HG03354 (cell line): ENCODE measurements around the gene HSPA14.
A peak's percentile ranks its signal among the peaks of the same experiment; 100 is the strongest.
"Not testable (repeated sequence)": the region's sequence is repeated elsewhere in the genome, so short reads cannot be mapped to it uniquely, and the experiment has no call there.

Experiments
- ATAC-seq: cut with Tn5 transposase; IDR thresholded peaks from one replicate; pipeline ENCODE4 v1.9.1; 2021; ENCODE audit warnings: mild to moderate bottlenecking; ENCODE audit not compliant: unreplicated experiment, poor library complexity, severe bottlenecking

HSPA14 gene

DNA sequence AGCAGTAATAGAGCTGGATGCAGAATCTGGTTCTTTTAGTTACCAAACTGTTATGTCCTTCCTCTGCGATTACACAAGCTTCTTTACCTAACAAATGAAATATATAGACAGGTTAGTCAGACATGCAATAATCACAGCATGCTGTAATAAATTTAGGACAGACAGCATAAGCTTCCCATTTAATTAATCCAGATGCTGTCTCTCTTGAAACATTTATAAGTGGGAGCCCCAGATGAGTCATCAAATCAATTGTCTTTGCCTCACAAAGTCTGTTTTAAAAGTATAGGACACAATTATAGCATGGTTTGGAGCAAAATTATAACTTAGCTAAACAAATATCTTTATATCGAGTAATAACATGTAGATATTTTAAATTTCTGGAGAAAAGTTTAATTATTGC, 1.9 kb upstream of the HSPA14 start:
- ATAC-seq = no peak

DNA sequence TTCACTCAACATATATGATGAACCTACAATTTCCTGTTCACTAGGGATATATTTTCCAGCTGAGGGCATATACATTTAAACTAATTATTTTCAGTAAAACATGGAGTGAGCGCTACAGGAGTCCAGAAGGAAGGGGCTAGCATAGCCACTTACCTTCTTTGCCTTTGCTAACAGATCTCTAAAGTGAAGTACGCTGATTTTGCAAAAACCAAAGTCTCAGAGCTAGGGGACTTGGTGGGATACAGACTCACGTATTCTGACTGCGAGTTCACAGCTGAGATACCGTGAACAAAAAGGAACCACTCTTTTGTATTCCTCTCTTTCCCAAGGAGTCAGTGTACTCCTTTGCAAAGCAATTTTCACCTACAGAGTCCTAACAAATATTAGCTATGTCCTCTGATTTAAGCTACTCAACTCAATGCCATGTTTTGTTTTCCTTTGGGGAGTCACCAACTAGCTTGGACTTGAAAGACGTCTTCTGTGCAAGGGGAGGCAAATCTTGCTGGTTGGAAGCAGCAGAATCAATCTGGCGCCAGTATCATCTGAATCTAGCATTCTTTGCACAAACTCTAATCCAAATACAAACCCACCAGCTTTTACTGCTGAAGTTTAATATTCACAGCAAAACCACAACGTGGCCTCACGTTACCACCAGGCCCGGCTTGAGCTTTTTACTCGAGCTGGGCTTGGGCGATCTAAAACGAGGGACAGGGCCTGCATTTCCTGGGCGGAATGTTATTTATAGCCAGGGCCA, 926 bp upstream of the HSPA14 start:
- no peak for ATAC-seq

DNA sequence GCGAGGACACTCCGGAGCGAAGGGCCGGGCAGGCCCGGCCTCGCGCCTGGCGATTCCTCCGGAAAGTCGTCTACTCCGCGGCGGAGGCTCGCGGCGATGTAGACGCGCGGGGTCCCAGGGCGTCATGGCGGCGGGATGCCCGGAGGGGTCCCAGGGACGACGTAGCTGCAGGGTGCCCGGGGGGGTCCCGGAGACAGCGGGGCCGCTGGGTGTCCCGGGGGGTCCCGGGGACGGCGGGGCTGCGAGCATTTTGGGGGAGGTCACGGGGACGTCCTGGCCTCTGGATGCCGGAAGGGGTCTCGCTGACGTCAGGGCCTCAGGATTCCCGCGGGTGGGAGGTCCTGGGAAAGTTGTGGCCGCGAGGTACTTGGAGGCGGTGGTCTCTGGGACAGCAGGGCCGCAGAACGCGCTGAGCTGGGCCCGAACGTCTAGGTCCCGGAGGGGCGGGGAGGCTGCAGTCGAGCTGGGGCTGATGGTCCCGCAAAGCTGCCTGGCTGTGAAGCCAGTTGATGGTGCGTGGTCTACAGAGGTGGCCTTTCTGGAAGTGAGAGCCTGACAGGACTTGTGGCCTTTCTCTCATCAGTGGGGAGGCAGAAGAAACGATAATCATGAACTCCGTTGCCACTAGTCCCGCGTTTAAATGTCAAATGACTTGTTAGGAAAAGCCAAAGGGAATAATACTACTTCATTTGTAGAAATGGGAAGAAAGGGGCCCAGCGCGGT, 637 bp downstream of the HSPA14 start:
- ATAC-seq = peak; percentile 8

DNA sequence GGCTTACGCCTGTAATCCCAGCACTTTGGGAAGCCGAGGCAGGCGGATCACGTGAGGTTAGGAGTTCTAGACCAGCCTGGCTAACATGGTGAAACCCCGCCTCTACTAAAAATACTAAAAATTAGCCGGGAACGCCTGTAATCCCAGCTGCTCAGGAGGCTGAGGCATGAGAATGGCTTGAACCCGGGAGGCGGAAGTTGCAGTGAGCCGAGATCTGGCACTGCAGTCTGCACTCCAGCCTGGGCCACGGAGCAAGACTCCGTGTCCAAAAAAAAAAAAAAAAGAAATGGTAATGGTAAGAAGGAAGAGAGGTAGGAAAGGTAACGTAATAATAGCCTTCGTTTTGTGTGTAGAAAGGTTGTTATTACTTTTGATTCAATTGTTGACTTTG, 1.2 kb downstream of the HSPA14 start:
- no peak for ATAC-seq

DNA sequence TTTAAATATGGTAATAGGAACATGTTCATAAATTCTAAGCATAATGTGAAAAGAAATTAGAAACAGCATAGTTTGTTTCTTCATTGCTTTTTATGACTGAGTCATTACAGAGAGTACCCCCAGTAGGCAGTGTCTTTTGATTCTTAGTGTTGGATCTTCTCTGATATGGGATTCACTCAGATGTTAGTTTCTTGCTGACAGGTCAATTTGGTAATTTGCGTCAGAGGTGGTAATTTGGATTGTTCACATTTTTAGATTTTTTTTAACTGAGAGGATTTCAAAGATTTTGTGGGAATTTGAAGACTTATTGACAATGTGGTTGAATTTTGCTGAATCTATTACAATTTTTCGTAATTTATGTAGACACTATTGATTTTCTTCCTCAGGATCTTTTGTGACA, 2.1 kb downstream of the HSPA14 start:
- ATAC-seq = no peak

DNA sequence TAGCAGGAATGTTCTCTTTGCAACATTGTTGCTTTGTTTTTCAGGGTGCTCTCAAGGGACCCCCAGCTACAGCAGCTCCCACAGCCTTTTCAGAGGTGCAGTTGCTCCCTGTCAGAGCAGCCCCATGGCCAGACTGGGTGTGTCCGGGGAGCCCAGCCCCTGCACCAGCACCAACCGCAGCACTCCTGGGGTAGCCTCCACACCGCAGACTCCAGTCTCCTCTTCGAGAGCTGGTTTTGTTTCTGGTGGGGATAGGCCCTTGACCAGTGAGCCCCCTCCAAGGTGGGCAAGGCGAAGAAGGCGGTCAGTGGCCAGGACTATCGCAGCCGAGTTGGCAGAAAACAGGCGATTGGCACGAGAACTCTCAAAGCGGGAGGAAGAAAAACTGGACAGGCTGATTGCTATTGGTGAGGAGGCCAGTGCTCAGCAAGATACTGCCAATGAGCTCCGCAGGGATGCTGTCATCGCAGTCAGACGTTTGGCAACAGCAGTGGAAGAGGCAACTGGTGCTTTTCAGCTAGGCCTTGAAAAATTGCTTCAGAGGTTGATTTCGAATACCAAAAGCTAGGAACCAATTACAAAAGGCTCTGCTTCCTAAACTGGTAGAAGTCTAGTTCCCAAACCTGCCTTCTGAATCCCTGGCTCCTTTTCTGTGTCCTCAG, 5.4 kb downstream of the HSPA14 start:
- no peak for ATAC-seq

DNA sequence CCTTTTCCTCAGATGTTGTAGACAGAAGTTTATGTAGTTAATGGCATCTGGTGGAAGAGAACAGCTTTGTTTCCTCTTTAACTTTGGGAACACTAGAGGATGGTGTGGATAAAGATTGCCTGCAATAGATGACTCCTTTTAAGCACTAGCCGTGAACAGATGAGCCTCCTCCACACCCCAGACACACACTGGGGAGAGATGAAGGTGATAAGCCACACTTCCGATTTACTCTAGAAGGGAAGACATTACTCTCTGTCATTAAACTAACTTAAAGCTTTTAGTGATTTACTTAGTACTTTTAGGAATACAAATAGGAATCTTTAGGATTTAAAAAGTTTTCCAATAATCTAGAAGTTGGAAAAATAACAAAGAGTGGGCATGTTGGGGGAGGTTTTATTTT, 6.8 kb downstream of the HSPA14 start:
- ATAC-seq = no peak

DNA sequence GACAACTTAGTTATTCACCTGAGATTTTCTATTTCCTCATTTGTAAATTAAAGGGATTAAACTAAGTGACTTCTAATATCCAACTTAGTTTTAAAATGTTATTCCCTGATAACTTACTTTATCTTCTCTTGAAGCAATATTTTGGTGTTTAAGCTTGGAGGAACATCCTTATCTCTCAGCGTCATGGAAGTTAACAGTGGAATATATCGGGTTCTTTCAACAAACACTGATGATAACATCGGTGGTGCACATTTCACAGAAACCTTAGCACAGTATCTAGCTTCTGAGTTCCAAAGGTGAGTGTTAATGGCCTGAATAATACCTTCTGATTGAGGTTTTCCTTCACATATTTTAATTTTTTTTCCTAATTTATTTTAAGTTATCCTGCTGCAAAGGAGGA, 14.1 kb downstream of the HSPA14 start:
- ATAC-seq = no peak

DNA sequence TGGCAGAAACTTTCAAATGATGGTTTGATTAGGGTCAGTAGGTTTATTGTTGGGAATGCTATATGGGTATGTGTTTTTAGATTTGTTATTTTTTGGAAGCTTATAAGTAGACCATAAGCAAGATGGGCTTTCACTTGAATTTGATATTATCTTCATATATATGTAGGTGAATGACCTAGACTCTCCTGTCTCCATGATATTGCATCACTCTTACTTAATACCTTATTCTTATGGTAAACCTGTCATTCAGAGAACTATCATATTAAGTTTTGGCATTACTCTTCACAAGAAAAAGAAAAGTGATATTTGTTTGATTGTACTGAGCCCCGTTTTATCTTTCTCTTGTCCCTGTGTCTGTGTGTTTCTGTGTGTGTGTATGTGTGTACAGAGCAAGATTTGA, 17.3 kb downstream of the HSPA14 start:
- ATAC-seq = no peak

DNA sequence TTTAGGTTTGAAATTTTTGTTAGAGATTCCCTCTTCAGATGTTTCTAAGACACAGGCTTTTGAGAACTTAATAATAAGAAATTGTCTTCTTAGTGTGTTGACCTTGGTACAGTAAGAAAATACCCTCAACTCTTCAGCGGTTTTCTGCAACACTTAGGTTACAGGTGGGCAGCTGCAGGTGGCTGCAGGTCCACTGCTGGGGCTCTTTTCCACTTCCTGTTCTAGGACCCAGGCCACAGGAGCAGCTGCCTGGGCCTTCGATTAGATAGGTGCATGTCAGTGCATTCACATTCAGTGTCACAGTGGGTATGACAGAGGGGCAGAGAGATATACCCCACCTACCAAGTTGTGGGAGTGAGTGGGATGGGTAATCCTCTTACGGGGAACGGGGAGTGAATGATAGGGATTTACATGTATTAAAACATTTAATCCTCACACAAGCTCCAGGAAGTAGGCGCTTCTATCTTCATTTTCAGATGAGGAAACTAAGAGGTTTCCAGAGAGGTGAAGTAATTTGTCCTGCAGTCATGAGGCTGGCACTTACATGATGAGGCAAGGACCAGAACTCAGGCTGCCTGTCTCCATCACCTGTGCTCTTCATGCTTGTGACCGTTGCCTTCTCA, 20.3 kb downstream of the HSPA14 start:
- ATAC-seq = no peak

DNA sequence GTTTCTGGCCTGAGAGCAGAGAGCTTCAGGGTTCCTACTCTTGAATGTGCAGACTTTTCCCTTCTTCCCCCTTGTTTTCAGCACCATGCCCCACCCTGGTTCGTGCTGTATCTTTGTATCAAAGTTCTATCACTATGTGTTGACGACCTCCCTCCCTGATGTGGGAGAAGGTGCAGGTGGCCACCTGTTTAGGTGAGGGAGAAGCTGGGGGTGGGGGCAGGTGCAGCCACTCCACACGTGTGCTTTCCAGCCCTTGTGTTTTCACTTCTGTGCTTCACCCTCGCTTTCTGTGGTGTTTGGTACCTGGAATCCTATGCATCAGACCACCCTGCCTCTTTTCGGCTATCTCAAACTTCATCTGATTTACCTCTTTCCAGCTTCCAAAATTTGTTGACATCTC, 20.9 kb downstream of the HSPA14 start:
- no peak for ATAC-seq

DNA sequence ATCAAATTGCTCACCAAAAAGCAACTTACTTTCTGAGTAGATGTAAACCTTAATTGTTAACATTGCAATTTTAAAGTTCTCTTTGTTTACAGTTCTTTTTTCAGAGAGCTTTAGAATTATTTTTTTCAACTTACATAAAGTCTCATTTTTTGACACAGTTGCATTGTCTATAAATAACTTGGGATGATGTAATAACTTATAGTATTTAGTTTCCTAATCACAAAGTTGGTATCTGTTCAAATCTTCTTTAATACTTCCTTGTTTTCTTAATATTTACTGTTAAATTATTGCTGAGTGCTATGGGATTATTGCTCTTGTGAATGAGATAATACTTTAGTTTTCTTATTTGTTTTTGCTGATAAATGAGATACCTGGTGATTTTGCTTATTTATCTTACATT, 21.7 kb downstream of the HSPA14 start:
- ATAC-seq = no peak

DNA sequence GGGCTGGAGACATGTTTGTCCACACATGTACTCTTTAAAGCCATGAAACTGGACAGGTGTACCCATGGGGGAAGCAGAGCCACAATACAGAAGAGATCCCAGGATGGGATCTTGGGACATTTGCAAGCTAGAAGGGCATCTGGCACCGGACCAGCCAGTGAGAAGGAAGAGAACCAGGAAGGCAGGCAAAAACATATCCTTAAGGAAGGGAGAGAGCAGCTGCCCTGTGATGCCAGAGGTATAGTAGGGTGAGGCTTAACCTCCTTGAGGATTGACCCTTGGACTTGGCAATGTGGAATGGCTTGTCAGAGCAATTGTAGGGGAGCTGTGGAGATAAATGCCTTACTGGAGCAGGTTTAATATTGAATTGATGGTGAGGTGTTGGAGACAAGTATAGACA, 22.7 kb downstream of the HSPA14 start:
- no peak for ATAC-seq

DNA sequence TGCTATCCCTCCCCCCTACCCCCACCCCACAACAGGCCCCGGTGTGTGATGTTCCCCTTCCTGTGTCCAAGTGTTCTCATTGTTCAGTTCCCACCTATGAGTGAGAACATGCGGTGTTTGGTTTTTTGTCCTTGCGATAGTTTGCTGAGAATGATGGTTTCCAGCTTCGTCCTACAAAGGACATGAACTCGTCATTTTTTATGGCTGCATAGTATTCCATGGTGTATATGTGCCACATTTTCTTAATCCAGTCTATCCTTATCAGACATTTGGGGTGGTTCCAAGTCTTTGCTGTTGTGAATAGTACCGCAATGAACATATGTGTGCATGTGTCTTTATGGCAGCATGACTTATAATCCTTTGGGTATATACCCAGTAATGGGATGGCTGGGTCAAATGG, 26.4 kb downstream of the HSPA14 start:
- ATAC-seq = not testable (repeated sequence)

DNA sequence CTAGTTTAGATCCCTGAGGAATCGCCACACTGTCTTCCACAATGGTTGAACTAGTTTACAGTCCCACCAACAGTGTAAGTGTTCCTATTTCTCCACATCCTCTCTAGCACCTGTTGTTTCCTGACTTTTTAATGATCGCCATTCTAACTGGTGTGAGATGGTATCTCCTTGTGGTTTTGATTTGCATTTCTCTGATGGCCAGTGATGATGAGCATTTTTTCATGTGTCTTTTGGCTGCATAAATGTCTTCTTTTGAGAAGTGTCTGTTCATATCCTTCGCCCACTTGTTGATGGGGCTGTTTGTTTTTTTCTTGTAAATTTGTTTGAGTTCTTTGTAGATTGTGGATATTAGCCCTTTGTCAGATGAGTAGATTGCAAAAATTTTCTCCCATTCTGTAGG, 26.8 kb downstream of the HSPA14 start:
- ATAC-seq = not testable (repeated sequence)

DNA sequence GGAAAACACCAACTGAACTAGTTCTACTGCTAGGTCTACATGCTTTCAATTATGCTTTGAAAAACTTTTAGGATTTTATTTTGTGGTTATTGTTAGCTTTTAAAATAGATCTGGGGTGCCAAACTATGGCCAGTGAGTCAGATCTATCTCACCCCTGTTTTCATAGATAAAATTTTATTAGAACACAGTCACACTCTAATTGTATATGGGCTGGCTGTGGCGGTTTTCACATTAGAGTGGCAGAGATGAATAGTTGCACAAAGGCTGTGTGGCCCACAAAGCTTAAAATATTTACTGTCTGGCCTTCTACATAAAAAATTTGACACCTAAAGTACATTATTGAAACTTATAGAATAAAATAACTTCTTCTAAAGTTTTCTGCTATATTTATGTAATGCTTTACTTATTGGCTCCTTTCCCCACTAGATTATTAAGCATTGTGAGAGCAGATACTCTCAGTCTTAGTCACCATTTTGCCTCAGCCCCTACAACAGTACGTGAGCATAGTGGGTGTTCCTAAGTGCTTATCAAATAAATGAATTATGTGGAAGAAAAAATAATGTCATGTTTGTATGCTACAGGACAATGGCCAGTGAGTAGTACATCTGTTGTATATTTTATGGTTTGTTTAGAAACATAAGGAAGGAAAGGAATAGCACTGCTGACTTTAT, 35.1 kb downstream of the HSPA14 start:
- peak; percentile 57 for ATAC-seq

DNA sequence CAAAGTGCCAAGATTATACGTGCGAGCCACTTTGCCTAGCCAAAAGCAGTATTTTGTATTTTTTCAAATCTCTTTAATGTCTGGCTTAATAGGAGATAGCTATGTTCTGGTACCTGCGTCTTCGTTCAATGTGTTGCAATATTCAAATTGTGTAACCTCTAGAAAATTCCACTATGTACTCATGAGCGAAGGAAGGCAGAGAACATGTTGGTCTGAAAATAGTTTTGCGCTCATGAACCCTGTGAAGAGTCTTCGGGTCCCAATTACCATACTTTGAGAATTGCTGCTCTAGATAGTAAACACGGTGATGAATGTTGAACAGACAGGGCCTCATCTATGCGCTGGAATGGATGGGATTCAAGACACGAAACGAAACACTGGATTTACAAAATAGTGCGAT, 37.8 kb downstream of the HSPA14 start:
- ATAC-seq = no peak

DNA sequence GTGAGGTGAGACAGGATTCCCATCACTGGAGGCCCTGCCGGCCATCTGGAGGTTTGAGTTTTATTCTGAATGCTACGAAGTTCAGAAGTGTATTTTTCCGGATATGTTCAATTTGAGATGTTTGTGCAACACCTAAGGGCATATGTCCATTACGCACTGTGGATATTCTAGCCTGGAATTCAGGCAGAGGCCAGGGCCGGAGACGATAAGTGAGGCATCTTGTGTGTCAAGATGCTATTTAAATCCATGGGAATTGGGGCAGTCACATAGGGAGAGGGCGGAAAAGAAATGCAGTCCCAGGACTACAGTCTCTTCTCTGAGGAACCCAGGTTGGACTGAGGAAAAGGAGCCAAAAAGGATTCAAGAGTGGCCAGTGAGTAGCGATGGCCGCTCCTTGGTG, 38.7 kb downstream of the HSPA14 start:
- ATAC-seq = no peak

DNA sequence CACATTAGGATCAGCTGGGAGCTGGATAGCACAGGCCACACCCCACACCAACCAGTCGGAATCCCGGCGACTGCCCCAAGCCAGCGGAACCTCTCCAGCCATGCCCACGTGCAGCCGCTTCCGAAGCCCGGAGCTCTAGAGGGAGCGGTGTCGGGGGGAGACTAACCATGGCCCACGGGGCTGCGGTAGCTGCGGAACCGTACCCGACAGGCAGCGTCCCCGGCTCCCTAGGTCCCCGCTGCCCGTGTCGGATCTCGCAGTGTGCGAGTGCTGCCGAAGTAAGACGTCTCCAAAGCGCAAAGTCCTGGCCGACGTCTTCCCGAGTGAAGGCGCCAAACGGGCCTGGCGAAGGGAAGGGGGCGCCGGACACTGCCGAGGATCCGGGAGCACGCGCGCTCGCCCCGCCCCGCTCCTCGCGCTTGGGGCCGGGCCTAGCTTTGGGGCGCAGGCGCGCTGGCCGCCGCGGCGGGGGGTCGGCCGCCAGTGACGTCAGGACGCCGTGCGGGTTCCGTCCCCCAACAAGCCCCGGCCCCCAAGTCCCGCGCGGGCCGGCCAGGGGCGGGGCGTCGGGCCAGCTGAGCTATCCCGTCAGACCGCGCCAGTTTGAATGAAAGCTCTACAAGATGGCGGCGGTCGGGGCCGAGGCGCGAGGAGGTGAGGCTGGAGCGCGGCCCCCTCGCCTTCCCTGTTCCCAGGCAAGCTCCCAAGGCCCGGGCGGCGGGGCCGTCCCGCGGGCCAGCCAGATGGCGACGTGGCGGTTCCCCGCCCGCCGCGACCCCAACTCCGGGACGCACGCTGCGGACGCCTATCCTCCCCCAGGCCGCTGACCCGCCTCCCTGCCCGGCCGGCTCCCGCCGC, 40.4 kb downstream of the HSPA14 start, which contains the start of gene SUV39H2:
Gene SUV39H2, plus strand, starts transcription at position 601 of the 858 bp plus-strand sequence. Its CDS starts 23 bp downstream, at position 624.
- ATAC-seq = peak; percentile 93
